Measurements from ENCODE around the gene SRPK3.
"Not testable (repeated sequence)": the region's sequence is repeated elsewhere in the genome, so short reads cannot be mapped to it uniquely, and the experiment has no call there.

The SRPK3 gene

DNA sequence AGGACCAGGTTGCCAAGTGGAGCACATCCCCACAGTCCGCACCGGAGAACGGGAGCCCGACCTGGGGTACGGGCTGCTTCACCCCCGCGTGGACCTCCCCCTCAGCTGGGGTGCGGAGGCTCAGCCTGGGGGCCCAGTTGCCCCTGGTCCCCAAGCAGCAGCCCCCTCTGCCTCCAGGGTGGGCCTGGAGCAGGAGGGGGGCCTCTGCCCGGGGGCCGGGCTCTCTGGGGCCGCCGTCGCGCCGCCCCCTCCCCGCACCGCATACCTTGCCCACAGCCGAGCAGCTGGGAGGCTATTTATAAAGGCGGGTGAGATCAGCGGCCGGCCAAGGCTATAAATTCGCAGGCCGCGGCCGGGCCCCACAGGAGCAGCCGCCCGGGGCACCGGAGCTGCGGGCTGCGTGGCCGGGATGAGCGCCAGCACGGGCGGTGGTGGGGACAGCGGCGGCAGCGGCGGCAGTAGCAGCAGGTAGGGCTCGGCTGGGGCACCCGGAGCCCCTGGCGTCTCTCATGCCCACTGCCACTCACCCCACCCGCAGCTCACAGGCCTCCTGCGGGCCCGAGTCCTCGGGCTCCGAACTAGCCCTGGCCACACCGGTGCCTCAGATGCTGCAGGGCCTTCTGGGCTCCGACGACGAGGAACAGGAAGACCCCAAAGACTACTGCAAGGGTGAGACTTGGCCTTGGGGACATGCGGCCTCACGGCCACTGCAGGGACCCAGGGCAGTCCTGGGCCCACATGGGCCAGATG is at the start of gene SRPK3:
SRPK3 (plus strand) TSS at position 364 of the 750 bp plus-strand sequence; CDS start at position 410, 46 bp downstream.
- DNase-seq = no peak

DNA sequence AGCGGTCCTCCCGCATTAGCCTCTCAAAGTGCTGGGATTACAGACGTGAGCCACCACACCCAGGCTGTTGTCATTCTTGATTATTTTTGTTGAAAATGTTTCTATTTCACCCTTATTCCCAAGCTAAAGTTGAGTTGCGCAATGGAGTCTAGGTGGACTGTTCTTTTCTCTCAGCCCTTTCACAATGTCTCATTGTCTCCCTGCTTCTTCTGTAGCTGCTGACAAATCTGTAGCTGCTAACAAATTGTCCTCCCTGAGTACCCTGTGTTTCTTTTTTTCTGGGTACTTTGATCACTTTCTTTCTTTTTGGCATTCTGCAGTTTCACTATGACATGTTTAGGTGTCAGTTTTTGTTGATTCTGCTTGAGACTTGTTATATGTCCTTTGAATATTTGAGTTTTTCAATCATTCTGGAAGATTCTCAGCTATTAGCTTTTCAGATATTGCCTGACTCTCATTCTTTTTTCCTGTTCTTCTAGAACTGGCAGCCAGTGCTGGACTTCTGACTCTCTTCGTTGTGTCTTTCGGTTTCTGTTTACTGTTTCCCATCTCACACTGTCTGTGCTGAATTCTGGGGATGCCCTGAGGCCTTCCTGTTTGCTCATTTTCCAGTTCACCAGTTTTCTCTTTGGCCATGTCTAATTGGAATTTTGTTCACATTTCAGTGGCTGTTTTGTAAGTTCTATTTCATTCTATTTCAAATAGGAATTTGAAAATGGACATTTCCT is 49.6 kb upstream of the SRPK3 start:
- no peak for DNase-seq

- DNase-seq = no peak
Measured at GRCh38 chrX:153731845-153732215, 49.0 kb upstream of the SRPK3 start.

DNA sequence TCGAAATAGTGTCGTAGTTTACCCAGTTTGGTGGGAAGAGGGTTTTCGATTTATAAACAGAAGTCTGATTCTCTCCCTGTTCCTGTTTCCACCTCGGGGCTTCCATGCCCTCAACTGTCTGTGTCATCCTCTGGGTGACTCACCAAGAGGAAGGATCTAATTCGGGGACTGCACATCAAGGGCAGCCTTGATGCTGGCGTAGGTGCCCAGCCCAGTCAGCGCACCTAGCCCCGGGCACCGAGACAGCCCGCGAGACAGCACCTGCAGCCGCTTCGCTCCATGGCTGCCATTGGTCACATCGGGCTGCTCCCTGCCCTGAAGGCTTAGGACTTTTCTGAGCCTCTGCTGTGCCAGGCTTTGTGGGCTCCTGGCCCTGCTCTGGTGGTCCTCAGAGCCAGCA is 48.4 kb upstream of the SRPK3 start:
- no peak for DNase-seq

DNA sequence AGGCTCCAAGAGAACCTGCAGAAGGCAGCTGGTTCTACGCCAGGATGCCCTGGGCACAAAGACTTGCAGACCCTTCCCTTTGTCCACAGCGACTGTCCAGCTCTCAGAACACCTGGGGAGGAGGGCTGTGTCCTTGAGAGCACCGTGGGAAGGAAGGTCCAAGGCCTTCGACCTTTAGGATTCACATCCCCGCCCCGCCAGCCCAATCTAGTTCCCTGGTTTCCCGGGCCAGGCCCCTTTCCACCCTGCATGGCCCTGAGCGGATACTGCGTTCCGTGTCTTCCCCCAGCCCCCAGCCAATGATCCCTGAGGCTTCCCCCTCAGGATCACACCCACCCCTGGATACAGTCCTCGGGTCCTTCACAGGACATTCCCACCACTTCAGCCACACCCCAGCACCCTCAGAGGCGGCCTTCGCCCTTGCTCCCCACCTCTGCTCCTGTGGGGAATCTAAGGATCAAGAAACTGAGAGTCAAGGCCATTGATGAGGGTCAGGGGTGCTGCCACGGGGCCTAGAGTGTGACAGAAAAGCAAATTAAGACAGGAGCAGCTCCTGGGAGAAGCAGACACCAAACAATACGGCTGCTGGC is 47.1 kb upstream of the SRPK3 start:
- DNase-seq = no peak

DNA sequence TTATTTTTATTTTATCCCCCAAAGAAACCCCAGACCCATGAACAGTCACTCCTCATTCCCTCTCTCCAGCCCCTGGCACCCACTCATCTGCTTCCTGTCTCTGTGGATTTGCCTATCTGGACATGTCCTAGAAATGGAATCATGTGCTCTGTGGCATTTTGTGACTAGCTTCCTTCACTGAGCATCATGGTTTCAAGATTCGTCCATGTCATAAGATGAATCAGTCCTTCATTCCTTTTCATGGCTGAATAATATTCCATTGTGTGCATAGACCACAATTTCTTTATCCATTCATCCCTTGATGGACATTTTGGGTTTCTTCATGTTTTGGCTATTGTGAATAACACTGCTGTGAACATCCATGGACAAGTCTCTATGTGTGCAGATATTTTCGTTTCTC is 46.0 kb upstream of the SRPK3 start:
- DNase-seq = no peak

- DNase-seq = no peak
Measured at GRCh38 chrX:153735274-153735673, 45.6 kb upstream of the SRPK3 start.

DNA sequence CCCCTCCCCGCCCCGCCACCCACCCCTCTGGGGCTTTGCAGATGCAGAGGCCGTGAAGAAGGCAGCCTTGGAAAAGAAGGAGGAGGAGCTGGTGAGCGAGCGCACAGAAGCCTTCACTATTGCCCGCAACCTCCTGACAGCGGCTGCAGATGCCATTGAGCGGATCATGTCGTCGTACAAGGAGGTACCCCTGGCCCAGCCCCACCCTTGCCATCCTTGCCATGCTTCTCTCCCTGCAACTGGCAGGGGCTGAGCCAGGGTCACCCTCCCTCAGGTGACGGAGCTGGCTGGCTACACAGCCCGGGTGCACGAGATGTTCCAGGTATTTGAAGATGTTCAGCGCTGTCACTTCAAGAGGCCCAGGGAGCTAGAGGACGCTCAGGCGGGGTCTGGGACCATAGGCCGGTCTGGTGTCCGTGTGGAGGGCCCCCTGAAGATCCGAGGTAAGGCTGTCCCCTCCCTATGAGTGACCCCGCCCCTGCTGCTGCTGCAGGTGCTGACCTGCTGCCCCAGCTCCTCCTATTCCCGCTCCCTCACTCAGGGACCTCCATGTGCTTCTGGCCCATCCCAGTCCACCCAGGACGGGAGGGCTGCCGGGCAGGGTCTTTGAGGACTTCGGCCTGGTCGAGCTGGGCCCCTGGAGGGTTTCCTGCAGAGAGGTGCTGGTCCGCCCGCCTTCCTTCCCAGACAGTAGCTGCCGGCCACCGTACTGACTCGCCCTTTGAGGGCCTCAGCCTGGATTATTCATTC is 44.6 kb upstream of the SRPK3 start:
- DNase-seq = no peak

DNA sequence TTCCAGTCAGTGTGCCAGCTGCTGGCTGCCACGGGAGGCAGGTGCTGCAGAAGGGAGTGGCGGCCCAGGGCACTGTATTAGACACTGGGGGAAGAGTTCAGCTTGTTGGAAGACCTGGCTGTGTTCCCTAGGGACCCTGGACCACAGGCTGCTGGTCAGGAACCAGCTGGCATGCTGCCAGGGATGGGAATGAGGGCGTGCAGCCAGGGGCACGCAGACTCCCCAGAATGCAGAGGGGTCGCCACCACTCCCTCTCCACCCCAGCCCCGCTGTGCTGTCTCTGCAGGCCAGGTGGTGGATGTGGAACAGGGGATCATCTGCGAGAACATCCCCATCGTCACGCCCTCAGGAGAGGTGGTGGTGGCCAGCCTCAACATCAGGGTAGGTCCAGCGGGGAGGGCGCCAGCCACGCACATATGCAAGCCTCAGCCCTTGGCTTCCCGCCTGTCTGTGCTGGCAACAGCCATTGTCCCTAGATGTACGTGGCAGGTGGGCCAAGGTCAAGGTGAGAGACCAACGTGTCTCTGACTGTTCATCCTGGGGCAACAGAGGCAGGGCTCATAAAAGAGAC is 43.9 kb upstream of the SRPK3 start:
- DNase-seq = no peak

GRCh38 chrX:153738056-153738605 is 42.7 kb upstream of the SRPK3 start:
- DNase-seq = no peak

- DNase-seq = no peak
Measured at GRCh38 chrX:153739754-153740486, 40.9 kb upstream of the SRPK3 start.

- DNase-seq = no peak
Measured at GRCh38 chrX:153740631-153741222, 40.1 kb upstream of the SRPK3 start.

GRCh38 chrX:153741446-153741845 is 39.4 kb upstream of the SRPK3 start:
- no peak for DNase-seq

- DNase-seq = not testable (repeated sequence)
Measured at GRCh38 chrX:153742111-153742510, 38.7 kb upstream of the SRPK3 start.

GRCh38 chrX:153742796-153743467 is 37.9 kb upstream of the SRPK3 start:
- DNase-seq = not testable (repeated sequence)

GRCh38 chrX:153743468-153744209 is 37.2 kb upstream of the SRPK3 start:
- not testable (repeated sequence) for DNase-seq

GRCh38 chrX:153744210-153745066 is 36.4 kb upstream of the SRPK3 start:
- no peak for DNase-seq

- DNase-seq = not testable (repeated sequence)
Measured at GRCh38 chrX:153745067-153745433, 35.8 kb upstream of the SRPK3 start.

GRCh38 chrX:153746359-153746758 is 34.5 kb upstream of the SRPK3 start:
- no peak for DNase-seq
